GM19328 (cell line): ENCODE data around the gene ADGRG1.

Experiments
- ATAC-seq: cut with Tn5 transposase; IDR thresholded peaks from one replicate; pipeline ENCODE4 v1.9.1; 2021; ENCODE audit warnings: mild to moderate bottlenecking, moderate library complexity; ENCODE audit not compliant: unreplicated experiment

ADGRG1 gene

DNA sequence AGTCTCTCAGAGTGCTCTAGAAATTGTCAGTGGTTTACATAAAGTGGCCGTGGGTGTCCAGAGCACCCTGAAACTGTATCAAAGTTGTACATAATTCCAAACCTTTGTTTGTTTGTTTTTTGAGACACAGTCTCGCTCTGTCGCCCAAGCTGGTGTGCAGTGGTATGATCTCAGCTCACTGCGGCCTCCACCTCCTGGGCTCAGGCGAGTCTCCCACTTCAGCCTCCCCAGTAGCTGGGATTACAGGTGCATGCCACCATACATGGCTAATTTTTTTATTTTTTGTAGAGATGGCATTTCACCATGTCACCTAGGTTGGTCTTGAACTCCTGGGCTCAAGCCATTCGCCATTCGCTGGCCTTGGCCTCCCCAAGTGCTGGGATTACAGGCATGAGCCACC lies 24.3 kb upstream of the ADGRG1 start:
- no peak for ATAC-seq

DNA sequence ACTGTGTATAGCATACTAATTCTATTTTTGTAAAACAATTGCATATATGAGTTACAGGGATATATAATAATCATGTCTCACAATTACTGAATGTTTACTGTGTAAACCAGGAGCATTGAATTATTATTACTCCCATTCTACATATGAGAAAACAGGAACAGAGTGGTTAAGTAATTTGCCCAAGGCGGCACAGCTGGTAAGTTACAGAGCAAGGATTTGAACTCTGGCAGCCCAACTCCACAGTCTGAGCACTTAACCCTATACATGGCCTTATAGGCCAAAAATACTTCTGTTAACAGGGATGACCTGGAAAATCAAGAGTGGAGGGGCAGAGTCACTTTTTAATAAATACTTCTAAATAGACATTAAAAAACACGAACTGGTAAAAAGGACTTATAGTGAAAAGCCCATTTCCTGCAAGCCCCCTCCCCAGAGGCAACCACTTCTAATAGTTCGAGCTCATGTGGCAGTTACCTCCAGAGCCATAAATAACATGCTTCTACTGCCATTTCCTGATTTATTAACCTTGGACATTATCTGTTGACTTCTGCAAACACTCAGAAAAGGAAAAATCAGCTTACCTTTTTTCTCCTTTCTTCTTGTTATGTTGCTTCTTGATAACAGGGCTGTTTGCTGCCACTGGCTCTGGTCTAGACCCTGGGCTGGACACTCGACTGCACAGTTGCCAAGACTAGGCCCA lies 22.1 kb upstream of the ADGRG1 start:
- no peak for ATAC-seq

DNA sequence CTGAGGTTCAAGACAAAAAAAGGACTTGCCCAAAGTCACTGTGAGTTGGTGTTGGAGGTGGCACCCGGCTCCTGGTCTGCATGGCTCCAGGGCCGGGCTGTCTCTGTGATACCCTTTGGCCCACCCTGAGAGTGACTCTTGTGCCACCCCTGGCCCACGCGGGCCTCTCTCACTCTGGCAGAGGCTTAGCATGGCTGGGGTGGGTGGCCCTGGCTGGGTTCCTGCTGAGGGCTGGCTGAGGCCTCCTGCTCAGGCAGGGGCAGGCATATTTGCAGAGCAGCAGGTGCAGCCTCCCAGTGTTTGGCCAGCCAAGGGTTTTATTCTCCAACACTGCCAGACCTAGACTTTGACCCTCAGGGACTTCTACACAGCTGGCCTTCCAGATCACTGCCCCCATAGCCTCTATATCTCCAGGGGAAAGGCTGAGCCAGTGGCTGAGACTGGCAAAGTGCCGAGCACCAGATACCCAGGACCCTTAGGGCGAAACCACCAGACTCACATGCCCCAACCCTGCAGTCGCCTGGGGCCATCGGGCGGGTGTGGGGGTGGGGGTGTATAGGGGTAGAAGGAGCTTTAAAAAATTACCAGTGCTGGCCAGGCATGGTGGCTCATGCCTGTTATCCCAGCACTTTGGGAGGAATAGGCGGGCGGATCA lies 21.5 kb upstream of the ADGRG1 start:
- no peak for ATAC-seq

DNA sequence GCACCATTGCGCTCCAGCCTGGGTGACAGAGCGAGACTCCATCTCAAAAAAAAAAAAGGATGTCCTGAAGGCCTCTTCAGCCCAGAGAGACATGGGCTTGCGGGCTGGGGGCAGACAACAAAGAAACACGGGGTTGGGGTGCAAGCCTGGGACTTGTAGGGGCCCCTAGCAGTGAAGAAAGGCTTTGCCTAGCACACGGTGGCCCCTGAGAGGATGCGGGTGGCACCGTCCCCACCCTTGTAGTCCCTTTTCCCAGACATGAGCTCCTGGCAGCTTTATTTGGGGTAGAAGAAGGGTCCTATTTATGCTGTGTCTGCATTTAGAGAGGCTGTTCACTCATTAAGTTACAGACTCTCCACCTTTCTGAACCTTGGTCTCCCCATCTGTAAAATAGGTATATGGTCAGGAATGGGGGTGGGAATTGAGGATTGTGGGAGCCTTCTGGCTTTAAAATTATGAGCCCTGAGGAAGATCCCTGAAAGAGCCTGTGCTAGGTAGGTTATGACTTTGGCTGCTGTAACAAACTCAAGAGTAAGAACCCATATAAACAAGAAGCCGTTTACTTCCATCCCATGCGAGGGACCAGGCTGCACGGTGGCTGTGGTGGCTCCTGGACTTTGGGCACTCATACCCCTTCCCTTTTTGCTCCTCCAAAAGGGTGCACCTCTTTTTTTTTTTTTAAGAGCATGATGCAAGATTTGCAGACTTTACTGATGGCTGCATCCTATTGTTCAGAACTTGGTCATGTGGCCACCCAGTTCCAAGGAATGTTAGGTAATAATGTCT lies 20.6 kb upstream of the ADGRG1 start:
- no peak for ATAC-seq

DNA sequence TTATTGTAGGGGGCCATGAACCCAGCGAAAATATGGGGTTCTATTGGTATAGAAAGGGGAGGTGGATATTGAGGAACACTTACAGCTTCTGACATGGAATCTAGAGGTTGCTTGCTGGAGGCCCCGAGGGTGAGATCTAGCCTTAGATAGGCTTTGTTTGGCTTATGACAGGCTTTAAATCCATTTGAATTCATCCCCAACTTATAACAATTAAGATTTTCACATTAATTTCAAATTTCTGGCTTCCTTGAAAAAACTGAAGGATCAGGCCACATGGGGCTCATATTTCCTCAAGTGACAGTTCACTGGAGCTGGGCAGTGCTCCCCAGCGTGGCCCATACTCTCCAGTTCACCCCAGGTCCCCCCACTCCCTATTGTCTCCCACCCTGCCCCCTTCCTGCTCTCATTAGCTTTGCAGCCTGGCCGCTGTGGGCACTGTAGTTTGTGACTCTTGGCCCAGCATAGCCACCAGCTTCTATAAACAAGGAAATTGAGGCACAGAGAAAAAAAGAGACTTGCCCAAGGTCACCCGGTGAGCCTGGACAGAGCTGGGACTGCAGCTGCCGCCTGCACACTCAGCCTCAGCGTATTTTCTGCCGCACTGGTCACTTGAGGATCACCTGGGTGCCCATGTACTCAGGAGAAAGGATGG lies 19.8 kb upstream of the ADGRG1 start:
- no peak for ATAC-seq

DNA sequence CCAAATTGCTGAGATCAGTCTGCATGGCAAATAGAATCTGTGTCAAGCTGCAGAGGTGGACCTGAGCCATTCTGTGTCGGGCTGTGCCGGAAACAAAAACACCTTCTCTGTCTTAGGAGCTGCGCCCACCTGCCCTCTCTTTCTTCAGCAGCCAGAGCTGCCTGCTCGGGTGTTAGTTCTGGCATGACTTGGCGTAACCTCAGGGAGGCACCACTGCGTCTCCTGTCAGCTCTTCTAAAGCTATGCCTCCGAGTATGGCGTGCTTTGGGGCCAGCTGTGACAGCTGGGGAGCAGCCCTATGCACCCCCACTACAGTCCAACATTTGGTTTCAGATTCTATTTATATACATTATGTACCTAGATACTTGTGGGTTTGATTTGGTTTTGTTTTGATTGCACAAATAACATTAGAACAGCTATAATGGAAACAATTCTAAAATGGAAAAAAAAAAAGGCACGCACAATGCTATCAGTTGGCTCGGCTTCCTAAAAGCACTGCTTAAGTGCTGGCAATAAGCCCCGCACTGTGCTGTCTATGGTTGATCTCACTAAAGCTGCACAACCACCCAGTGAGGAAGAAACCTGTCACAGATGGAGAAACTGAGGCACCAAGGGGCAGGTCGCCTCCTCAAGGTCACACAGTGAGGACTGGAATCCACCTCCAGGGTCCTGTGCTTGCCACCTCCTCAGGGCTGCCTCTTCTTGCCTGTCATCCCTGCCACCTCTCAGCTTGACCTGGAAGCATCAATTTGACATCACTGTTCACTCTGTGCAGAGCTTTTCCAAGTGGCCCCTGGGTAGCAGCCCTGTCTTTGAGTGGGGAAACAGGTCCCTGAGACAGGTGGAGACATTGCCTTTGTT lies 18.7 kb upstream of the ADGRG1 start:
- peak; percentile 97 for ATAC-seq

DNA sequence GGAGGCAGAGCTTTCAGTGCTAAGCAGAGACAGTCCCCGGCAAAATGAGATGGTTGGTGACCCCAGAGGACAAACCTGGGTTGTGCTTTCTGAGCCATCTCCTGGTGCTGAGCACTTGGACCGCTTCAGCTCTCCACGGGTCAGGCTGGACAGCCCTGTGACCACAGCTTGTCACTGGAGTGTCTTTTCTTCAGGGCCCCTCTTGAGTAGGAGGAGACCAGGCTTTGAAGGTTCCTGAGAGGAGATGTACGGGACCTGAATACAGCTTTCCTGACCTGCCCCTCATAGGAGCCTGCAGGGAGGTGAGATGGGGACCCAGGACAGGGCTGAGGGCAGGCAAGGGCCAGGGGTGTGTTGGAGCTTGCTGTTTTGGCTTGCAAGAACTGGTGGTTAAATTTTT lies 17.8 kb upstream of the ADGRG1 start:
- ATAC-seq: no peak

DNA sequence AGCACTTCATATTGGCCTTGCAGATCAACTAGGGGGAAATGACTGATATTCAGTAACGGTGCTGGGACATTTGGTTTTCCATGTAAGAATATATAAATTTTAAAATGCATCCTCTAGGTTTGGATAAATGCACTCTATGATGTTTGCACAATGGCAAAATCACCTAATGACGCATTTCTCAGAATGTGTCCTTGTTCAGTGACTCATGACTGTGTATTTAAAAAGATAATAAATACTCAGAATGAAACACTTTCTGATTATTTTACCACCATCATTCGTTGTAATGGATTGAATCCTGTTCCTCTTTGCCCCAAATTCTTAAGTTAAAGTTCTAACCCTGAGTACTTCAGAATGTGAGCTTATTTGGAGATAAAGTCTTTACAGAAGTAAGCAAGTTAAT lies 17.2 kb upstream of the ADGRG1 start:
- ATAC-seq: no peak

DNA sequence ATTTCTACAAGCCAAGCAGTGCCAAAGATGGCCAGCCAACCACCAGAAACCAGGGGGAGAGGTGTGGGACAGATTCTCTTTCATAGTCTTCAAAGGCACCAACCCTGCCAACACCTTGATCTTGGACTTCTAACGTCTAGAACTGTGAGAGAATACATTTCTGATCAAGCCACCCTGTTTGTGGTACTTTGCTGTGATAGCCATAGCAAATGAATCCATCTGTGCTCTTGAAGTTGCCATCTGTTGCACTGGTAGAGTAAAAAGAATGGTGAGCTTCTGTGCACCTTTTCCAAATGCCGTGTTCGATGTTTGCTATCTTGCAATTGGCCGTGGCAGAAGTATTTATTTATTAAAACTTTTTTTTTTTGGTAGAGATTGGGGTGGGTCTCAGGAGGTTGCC lies 16.7 kb upstream of the ADGRG1 start:
- ATAC-seq: no peak

DNA sequence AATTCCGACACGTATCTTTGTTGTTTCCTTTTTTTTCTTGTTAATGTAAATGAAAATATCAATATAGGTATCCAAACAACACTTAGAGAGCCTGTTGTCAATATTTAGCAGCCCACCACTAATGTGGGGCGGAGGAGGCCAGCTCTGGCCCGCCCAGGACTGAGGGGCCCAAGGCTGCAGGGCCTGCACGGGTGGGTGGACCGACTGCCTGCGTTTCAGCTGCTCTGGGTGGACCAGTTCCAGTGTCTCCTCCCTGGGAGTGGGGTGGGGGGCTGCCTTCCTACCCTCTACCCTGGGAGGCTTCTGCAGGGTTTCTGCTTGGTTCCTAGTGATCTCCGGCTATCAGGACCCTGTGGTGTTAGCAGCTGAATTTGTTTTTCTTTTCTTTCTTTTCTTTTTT lies 15.9 kb upstream of the ADGRG1 start:
- ATAC-seq: no peak

DNA sequence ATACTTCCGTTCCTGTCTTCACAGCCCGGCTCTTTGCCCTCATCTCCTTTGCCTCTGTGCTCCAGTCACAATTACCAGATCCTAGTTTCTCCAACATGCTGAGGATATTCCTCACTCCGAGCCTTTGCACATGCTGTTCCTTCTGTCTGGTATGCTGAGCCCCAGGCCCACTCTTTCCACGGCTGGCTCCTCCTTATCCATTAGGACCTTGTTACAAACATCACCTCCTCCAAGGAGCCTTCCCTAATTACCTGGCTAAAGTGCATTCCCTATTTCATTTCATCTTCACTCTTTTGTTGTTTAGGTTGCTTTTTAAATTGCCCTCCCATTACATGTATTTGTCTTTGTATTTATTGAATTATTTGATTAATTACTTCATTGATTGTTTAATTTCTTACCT lies 14.9 kb upstream of the ADGRG1 start:
- ATAC-seq: no peak

DNA sequence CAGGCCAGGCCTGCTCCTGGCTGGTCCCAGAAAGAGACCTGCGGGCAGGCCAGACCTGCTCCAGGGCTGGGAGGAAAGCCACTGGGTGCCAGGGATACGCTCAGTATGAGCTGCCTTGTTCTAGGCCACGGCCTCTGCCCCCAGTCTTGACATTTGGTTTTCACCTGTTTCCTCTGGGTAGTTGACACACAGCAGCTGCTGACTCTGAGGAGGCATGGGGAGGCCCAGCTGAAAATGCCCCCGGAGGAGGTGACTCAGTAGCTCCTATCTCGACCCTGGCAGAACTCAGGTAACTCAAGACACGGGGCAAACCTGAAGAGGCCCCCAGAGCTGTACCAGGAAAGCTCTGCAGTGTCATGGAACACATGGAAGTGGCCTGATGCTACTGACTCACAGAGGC lies 13.9 kb upstream of the ADGRG1 start:
- no peak for ATAC-seq

DNA sequence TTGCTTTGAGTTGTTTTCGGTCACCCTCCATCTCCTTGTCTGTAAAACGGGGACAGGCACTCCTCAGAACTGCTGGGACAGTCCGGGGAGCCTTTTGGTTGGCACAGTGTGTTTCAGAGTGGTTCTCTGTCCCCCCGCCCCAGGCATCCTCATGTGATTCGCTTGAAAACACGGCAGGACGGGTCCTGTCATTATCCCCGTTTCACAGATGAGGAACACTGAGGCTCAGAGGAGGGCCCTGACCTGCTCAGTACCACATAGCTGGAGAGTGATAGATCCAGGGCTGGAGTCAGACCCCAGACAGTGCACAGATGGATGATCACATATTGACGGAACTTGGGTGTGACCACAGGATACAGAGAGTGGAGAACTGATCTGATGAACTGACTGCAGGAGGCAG lies 13.5 kb upstream of the ADGRG1 start:
- ATAC-seq: no peak

DNA sequence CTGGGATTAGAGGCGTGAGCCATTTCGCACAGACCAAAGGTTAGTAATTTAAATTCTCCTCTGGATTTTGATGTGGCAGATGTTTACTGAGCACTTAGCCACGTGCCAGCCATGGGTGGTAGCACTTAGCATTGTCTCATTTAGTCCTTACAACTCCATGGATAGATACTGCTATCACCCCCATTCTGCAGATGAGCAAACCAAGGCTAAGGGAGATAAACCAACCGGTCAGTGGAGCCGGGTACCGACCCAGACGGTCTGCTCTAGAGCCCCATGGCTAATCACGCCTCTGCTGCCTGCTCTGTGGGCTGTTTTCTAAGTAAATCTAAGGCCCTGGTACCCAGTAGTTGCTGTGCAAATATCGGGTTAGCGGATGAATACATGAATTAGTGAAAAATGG lies 12.6 kb upstream of the ADGRG1 start:
- no peak for ATAC-seq

DNA sequence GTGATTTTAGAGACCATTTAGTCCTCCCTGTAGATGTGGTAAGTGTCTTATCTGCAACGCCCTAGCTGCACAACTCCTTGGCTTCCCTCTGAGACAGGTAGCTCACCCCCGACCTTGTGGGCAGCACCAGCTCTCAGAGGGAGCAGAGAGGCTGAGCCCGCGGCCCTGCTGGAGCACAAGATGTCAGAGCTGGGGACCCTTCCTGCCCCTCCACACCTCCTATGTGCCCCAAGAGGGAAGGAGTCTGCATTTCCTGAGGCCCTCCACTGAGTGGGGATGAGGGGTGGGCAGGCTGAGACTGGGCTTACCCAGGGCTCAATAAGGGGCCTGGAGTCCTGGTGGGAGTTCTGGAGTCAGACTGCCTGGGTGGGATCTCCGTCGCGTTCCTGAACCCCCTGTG lies 12.2 kb upstream of the ADGRG1 start:
- no peak for ATAC-seq

DNA sequence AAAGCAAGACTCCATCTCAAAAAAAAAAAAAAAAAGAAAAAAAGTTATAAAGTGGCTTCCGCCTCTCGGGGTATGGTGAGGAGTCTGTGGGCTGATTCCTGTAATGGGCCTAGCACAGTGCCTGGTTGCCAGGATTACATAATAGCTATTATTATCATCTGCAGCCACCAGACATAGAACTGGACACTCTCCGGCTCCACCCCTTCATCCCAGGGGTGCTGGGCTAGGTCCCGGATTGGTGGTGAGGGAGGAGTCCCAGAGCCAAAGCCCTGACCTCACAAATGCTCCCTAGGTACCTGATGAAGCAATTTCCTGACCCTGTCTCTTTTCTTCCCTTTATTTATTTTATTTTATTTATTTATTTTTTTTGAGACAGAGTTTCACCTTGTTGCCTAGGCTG lies 11.6 kb upstream of the ADGRG1 start:
- no peak for ATAC-seq

DNA sequence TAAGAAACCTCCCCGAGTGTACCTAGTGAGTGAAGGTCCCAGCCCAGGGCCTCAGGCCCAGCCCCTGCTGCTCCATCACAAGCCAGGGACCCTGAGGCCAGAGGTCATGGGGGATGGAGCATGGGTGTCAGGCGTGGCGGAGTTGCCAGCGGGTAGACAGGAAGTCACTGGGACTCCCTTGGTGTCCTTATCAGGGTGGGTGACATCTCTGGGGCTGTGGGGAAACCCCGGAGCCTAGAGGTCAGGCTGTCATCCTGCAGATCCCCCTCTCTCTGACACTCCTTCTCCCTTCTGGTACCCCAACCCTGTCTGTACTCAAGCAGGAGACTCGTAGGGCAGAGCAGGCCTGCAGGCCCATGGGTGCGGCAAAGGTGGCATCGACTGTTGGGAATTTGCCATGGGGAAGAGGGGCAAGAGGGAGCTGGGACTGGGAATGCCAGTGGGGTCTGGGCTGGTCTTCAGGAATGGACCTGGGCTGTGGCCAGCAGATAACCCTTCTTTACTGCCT lies 10.8 kb upstream of the ADGRG1 start:
- ATAC-seq: no peak

DNA sequence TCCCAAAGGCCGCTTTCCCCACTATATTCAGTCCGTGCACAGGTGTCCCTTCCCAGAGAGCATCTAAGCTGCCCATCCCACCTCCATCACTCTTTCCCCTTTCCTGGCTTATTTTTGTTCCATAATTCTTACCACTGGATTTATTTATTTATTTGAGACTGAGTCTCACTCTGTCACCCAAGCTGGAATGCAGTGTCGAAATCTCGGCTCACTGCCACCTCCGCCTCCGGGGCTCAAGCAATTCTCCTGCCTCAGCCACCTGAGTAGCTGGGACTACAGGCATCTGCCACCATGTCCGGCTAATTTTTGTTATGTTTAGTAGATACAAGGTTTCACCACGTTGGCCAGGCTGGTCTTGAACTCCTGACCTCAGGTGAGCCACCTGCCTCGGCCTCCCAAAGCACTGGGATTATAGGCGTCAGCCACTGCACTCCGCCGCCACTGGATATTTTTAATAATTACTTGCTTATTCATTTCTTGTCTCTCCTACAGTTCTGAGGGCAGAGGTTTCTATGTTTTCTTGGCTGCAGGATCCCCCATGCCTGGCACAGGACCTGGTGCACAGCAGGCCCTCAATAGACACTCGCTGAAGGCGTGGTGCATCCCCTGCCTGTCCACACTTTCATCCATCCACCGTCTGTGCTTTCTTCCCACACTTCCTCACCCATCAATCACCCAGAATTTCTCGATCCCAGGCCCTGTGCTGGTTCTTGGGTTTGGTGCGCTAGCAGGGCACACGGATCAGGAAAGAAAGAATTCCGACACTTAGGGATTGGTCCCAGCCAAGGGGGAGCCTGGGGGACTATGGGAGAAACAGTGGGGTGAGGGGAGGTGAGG lies 9.9 kb upstream of the ADGRG1 start:
- no peak for ATAC-seq

DNA sequence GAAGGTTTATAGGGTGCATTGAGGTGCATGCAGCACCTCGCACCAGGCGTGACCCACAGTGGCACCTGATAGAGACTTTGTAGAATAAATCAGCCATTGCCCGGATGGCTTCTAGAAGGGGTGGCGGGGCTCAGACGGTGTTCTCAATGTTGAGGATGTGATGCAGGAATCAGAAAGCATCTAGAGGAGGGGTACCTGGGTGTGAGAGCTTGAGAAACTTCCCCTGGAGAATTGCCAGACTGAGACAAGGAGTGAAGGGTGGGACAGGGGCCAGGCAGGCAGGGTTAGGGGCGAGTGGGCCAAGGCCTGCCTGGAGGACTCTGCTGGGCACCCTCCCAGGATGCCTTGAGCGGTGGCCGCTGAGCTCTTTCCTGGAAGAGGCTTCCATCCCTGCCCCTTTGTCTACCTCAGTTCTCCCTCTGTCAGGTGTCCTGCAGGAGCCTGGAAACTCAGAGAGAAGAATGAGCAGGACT lies 9.3 kb upstream of the ADGRG1 start:
- ATAC-seq: no peak
